Measurements from ENCODE around the gene ASTN2.

The ASTN2 gene

DNA sequence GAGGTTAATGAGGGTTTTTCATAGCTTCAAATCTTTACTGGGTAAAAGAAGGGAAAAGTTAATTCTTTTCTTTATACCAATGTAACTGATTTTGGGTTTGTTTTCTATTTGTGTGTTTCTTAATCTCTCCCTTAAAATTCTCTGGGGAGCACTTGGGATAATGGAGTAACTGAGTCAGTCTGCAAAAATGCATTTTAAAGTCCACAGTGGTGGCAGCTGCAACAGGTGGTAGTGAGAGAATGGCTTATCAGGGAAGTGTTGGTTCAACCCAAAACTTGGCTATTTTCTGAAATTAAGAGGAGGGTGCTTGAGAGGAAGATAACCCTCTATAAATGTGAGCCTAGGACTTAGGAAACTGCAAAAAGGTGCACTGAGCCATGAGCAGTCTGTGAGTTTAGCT lies 39.9 kb upstream of the ASTN2 start:
- H3K4me3 ChIP-seq (ENCODE audit: low read depth, low read length): no peak overlapping the region
- TF ChIP-seq, protein P1, sequence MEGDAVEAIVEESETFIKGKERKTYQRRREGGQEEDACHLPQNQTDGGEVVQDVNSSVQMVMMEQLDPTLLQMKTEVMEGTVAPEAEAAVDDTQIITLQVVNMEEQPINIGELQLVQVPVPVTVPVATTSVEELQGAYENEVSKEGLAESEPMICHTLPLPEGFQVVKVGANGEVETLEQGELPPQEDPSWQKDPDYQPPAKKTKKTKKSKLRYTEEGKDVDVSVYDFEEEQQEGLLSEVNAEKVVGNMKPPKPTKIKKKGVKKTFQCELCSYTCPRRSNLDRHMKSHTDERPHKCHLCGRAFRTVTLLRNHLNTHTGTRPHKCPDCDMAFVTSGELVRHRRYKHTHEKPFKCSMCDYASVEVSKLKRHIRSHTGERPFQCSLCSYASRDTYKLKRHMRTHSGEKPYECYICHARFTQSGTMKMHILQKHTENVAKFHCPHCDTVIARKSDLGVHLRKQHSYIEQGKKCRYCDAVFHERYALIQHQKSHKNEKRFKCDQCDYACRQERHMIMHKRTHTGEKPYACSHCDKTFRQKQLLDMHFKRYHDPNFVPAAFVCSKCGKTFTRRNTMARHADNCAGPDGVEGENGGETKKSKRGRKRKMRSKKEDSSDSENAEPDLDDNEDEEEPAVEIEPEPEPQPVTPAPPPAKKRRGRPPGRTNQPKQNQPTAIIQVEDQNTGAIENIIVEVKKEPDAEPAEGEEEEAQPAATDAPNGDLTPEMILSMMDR (IDR thresholded peaks at IDR 0.05; ENCODE audit: low read depth, low read length, missing control alignments): no peak
- no peak for DNase-seq (ENCODE audit: low read depth)

DNA sequence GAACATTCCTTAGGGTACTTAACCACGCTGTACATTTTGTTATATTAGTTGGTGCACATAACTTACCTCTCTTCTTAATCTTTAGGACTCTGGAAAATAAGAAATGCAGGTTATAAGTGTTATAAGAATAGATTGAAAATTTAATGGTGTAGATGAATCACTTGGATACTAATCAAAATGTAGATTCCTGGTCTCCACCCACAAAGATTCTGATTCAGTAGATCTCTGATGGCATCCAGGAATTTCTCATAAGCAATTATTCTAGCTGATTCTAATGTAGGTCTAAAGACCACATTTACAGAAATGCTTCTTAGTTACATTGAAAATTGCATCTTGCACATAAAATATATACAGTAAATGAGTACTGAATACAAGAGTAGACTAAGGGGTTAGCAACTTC lies 38.9 kb upstream of the ASTN2 start:
- H3K4me3 ChIP-seq (ENCODE audit: low read depth, low read length): no peak overlapping the region
- TF ChIP-seq, protein P1 (IDR thresholded peaks at IDR 0.05; ENCODE audit: low read depth, low read length, missing control alignments): no peak
- DNase-seq (ENCODE audit: low read depth): no peak

DNA sequence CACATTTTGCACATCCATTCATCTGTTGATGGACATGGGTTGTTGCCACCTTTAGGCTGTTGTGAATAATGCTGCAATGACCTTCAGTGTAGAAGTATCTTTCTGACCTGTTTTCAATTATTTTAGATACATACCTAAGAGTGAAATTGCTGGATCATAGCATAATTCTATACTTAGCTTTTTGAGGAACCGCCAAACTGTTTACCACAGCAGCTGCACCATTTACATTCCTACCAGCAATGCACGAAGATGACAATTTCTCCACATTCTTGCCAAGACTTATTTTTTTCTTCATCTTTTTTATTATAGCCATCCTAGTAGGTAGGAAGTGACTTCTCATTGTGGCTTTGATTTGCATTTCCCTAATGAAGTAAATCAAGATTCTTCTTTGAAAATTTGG lies 36.5 kb upstream of the ASTN2 start:
- TF ChIP-seq, protein P1 (IDR thresholded peaks at IDR 0.05; ENCODE audit: low read depth, low read length, missing control alignments): no peak
- no peak overlapping the region for H3K4me3 ChIP-seq (ENCODE audit: low read depth, low read length)
- DNase-seq (ENCODE audit: low read depth): no peak

DNA sequence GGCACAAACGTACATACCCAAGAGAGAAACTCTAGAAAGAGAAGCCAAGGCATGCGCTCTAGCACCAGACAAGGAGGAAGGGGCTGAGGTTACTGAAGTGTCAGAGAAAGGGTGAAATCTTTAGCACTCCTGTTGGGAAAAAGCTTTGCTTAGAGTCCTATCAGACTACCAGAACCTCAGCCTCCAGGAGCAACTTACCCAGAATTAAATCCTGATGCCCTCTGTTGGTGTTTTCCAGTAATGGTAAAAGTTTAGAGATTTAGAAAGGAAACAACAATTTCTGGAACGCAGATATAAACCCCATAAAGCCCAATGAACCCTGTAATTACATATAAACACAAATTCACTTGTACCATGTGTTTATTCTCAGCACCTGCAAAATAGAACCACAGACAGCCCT lies 33.2 kb upstream of the ASTN2 start:
- H3K4me3 ChIP-seq (ENCODE audit: low read depth, low read length): no peak overlapping the region
- DNase-seq (ENCODE audit: low read depth): no peak
- TF ChIP-seq, protein P1 (IDR thresholded peaks at IDR 0.05; ENCODE audit: low read depth, low read length, missing control alignments): no peak

DNA sequence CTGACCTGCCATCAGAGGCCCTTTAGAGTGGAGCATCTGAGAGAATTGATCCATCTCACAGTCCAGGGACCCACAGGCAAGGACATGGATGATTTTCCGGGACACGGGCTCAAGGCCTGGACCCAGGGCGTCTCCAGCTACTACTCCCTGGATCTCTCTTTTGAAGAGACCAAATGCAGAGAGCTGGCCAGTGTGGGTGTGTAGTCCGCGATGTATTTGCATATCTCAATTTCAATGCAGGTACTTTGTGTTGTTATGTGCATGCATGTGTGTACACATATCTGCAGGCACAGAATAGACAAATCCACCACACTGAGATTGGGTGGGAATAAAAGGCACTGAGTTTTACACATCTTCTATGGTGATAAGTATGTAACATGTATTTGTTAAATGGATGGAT lies 30.8 kb upstream of the ASTN2 start:
- TF ChIP-seq, protein P1 (IDR thresholded peaks at IDR 0.05; ENCODE audit: low read depth, low read length, missing control alignments): no peak
- no peak overlapping the region for H3K4me3 ChIP-seq (ENCODE audit: low read depth, low read length)
- no peak for DNase-seq (ENCODE audit: low read depth)

DNA sequence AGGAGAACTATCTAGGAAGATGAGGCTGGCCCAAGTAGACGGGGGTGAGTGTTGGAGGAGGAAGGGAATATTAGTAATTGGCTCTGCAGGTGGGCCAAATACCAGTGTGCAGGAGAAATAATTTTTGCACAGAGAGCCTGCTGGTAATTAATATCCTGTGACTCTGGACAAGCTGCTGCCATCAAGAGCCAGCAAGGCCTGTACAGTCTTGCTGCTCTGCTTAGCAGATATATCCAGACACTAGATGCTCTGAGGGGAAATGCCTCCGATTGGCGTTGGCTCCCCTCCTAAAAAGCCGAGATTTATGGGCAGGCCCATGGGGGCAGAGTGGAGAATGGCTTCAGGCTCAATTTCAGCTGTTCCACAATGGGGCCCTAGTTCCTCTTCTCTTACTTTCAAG lies 29.6 kb upstream of the ASTN2 start:
- DNase-seq (ENCODE audit: low read depth): no peak
- TF ChIP-seq, protein P1 (IDR thresholded peaks at IDR 0.05; ENCODE audit: low read depth, low read length, missing control alignments): no peak

DNA sequence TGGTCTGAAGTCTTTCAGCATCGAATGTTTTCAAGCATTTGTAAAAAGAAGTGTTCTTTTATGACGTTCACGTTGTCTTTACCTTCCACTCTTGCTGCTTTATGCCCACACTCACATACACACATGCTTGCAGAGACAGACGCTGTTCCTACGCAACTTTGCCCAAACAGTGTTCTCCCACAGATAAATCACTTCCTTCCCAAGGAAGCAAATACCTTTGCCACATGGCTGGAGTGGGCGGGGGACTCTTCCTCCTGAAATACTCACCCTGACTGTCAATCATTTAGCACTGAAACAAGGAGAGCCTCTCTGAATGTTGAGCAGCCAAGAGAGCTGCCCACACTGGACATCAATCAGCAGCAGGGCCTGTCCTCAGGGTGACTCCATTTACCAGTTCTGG lies 22.4 kb upstream of the ASTN2 start:
- TF ChIP-seq, protein P1 (IDR thresholded peaks at IDR 0.05; ENCODE audit: low read depth, low read length, missing control alignments): no peak
- H3K4me3 ChIP-seq (ENCODE audit: low read depth, low read length): no peak overlapping the region
- DNase-seq (ENCODE audit: low read depth): no peak

More for the DNA sequence above, 29.6 kb upstream of the ASTN2 start:
- H3K4me3 ChIP-seq (ENCODE audit: low read depth, low read length): no peak overlapping the region

All from GM12864 (cell line).